Measurements from ENCODE around the gene LCE2A.

GRCh38 chr1:152697701-152698600, at the start of gene LCE2A:
- TF ChIP-seq POLR2AphosphoS5 (IDR thresholded peaks at IDR 0.05) = no peak
- no peak for TF ChIP-seq POLR2A (IDR thresholded peaks at IDR 0.05)
- TF ChIP-seq CTCF (IDR thresholded peaks at IDR 0.05 in 8 of 11, conservative IDR thresholded peaks at IDR 0.05 in 3 of 11) = no peak
